Brain microvascular endothelial cell (primary cell): ENCODE data around the gene ZNF385B.

Experiments used
- DNase-seq: peaks from one replicate; pipeline ENCODE4 v3.0.0-alpha.2; 2020
- H3K27ac ChIP-seq: fragments of 250-450 bp; sonication (Bioruptor Pico); 2 replicates; pipeline ENCODE4 v1.5.1; 2020; ENCODE audit warnings: mild to moderate bottlenecking, moderate library complexity
- H3K27me3 ChIP-seq: fragments of 250-450 bp; sonication (Bioruptor Pico); replicated peaks from 2 replicates; pipeline ENCODE4 v1.5.1; 2020; ENCODE audit warnings: mild to moderate bottlenecking
- H3K36me3 ChIP-seq: fragments of 250-450 bp; sonication (Bioruptor Pico); replicated peaks from 2 replicates; pipeline ENCODE4 v1.5.1; 2020; ENCODE audit warnings: mild to moderate bottlenecking
- H3K4me3 ChIP-seq: 2 replicates; pipeline ENCODE4 v1.5.1; 2011; ENCODE audit warnings: low read depth, mild to moderate bottlenecking, control low read depth, low read length, moderate library complexity
- CTCF ChIP-seq: IDR thresholded peaks from 2 replicates; pipeline ENCODE4 v1.5.1; 2011; ENCODE audit warnings: low read depth, mild to moderate bottlenecking, moderate library complexity, low read length, control low read depth, inconsistent platforms; ENCODE audit errors: missing control alignments
- in situ Hi-C: cut with HindIII; loops from 2 replicates; pipeline ENCODE4 v1.10.0; 2017; ENCODE audit warnings: low sequenced_read_pairs, low pct_ligation_motif_present

Gene ZNF385B

GRCh38 chr2:179432751-179433150 lies 428.7 kb downstream of the ZNF385B start:
- TF ChIP-seq CTCF = no peak
- no peaks in the 10 kb centered on the region for H3K27me3 ChIP-seq
- no peak overlapping the region for H3K27ac ChIP-seq
- in situ Hi-C loops = no loop called here
- H3K36me3 ChIP-seq = no peaks in the 10 kb centered on the region
- no peak overlapping the region for H3K4me3 ChIP-seq
- no peak for DNase-seq

GRCh38 chr2:179429597-179429996 lies 431.8 kb downstream of the ZNF385B start:
- in situ Hi-C loops = no loop called here

GRCh38 chr2:179429060-179429471 lies 432.3 kb downstream of the ZNF385B start:
- Histone ChIP-seq H3K27me3 (no peaks in the 10 kb centered on the region), H3K27ac (no peak overlapping the region), H3K4me3 (no peak overlapping the region), H3K36me3 (no peaks in the 10 kb centered on the region)
- in situ Hi-C loops = no loop called here
- no peak for TF ChIP-seq CTCF
- no peak for DNase-seq

More at GRCh38 chr2:179429597-179429996, 431.8 kb downstream of the ZNF385B start:
- DNase-seq = no peak
- Histone ChIP-seq H3K36me3 (no peaks in the 10 kb centered on the region), H3K27ac (no peak overlapping the region), H3K4me3 (no peak overlapping the region), H3K27me3 (no peaks in the 10 kb centered on the region)
- no peak for TF ChIP-seq CTCF

GRCh38 chr2:179428649-179429048 lies 432.8 kb downstream of the ZNF385B start:
- no peak overlapping the region for H3K27ac ChIP-seq
- no peaks in the 10 kb centered on the region for H3K36me3 ChIP-seq
- DNase-seq = no peak
- H3K4me3 ChIP-seq = no peak overlapping the region
- TF ChIP-seq CTCF = no peak
- no peaks in the 10 kb centered on the region for H3K27me3 ChIP-seq
- in situ Hi-C loops = no loop called here

- no peaks in the 10 kb centered on the region for H3K36me3 ChIP-seq
- no peak for DNase-seq
- no peaks in the 10 kb centered on the region for H3K27me3 ChIP-seq
- no peak overlapping the region for H3K27ac ChIP-seq
- no peak for TF ChIP-seq CTCF
- H3K4me3 ChIP-seq = no peak overlapping the region
- in situ Hi-C loops = no loop called here
Measured at GRCh38 chr2:179427065-179427464, 434.3 kb downstream of the ZNF385B start.

GRCh38 chr2:179424571-179424970 lies 436.8 kb downstream of the ZNF385B start:
- no peak for TF ChIP-seq CTCF
- Histone ChIP-seq H3K36me3 (no peaks in the 10 kb centered on the region), H3K4me3 (no peak overlapping the region), H3K27ac (no peak overlapping the region), H3K27me3 (no peaks in the 10 kb centered on the region)
- no peak for DNase-seq
- in situ Hi-C loops = no loop called here
